ENCODE data around the gene TRPM5. TPM values are rescaled to one million over a fixed set of nuclear protein-coding genes. Genes with fewer than 3 reads are reported as not detected.

TRPM5 gene
- total RNA-seq, 1 experiment from 2014 or later = 0.07 TPM

GRCh38 chr11:2470495-2470894 lies 26.2 kb upstream of the TRPM5 start:
- no peak overlapping the region for H3K27ac Mint-ChIP-seq
- peaks cover 8% of the 10 kb centered on the region for H3K9me3 Mint-ChIP-seq
- TF ChIP-seq MAX (CRISPR knock-in tag; IDR thresholded peaks at IDR 0.05) (no peak), OVOL2 (CRISPR knock-in tag; IDR thresholded peaks at IDR 0.05; ENCODE audit: borderline replicate concordance) (no peak), FOXK1 (CRISPR knock-in tag; IDR thresholded peaks at IDR 0.05) (no peak), NR2C2 (CRISPR knock-in tag; IDR thresholded peaks at IDR 0.05) (no peak), TEAD1 (CRISPR knock-in tag; IDR thresholded peaks at IDR 0.05) (no peak), ZBTB21 (CRISPR knock-in tag; IDR thresholded peaks at IDR 0.05; ENCODE audit: borderline replicate concordance) (no peak), ZNF317 (CRISPR knock-in tag; IDR thresholded peaks at IDR 0.05; ENCODE audit: borderline replicate concordance, low read depth) (no peak), ZNF263 (CRISPR knock-in tag; IDR thresholded peaks at IDR 0.05; ENCODE audit: low read depth) (no peak), ZNF396 (CRISPR knock-in tag; IDR thresholded peaks at IDR 0.05; ENCODE audit: borderline replicate concordance) (no peak), ETV6 (CRISPR knock-in tag; IDR thresholded peaks at IDR 0.05) (no peak), USF1 (CRISPR knock-in tag; IDR thresholded peaks at IDR 0.05) (no peak), ESRRA (CRISPR knock-in tag; IDR thresholded peaks at IDR 0.05; ENCODE audit: borderline replicate concordance) (no peak), NR3C1 (CRISPR knock-in tag; conservative IDR thresholded peaks at IDR 0.05; ENCODE audit: low read depth) (no peak), ELF4 (CRISPR knock-in tag; IDR thresholded peaks at IDR 0.05; ENCODE audit: low read depth) (no peak)
- TF ChIP-seq, protein P1, sequence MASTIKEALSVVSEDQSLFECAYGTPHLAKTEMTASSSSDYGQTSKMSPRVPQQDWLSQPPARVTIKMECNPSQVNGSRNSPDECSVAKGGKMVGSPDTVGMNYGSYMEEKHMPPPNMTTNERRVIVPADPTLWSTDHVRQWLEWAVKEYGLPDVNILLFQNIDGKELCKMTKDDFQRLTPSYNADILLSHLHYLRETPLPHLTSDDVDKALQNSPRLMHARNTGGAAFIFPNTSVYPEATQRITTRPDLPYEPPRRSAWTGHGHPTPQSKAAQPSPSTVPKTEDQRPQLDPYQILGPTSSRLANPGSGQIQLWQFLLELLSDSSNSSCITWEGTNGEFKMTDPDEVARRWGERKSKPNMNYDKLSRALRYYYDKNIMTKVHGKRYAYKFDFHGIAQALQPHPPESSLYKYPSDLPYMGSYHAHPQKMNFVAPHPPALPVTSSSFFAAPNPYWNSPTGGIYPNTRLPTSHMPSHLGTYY (CRISPR knock-in tag; IDR thresholded peaks at IDR 0.05) = no peak
- TF ChIP-seq, protein P2, sequence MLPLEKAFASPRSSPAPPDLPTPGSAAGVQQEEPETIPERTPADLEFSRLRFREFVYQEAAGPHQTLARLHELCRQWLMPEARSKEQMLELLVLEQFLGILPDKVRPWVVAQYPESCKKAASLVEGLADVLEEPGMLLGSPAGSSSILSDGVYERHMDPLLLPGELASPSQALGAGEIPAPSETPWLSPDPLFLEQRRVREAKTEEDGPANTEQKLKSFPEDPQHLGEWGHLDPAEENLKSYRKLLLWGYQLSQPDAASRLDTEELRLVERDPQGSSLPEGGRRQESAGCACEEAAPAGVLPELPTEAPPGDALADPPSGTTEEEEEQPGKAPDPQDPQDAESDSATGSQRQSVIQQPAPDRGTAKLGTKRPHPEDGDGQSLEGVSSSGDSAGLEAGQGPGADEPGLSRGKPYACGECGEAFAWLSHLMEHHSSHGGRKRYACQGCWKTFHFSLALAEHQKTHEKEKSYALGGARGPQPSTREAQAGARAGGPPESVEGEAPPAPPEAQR (CRISPR knock-in tag; IDR thresholded peaks at IDR 0.05) = no peak
- TF ChIP-seq, protein P3, sequence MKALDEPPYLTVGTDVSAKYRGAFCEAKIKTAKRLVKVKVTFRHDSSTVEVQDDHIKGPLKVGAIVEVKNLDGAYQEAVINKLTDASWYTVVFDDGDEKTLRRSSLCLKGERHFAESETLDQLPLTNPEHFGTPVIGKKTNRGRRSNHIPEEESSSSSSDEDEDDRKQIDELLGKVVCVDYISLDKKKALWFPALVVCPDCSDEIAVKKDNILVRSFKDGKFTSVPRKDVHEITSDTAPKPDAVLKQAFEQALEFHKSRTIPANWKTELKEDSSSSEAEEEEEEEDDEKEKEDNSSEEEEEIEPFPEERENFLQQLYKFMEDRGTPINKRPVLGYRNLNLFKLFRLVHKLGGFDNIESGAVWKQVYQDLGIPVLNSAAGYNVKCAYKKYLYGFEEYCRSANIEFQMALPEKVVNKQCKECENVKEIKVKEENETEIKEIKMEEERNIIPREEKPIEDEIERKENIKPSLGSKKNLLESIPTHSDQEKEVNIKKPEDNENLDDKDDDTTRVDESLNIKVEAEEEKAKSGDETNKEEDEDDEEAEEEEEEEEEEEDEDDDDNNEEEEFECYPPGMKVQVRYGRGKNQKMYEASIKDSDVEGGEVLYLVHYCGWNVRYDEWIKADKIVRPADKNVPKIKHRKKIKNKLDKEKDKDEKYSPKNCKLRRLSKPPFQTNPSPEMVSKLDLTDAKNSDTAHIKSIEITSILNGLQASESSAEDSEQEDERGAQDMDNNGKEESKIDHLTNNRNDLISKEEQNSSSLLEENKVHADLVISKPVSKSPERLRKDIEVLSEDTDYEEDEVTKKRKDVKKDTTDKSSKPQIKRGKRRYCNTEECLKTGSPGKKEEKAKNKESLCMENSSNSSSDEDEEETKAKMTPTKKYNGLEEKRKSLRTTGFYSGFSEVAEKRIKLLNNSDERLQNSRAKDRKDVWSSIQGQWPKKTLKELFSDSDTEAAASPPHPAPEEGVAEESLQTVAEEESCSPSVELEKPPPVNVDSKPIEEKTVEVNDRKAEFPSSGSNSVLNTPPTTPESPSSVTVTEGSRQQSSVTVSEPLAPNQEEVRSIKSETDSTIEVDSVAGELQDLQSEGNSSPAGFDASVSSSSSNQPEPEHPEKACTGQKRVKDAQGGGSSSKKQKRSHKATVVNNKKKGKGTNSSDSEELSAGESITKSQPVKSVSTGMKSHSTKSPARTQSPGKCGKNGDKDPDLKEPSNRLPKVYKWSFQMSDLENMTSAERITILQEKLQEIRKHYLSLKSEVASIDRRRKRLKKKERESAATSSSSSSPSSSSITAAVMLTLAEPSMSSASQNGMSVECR (CRISPR knock-in tag; IDR thresholded peaks at IDR 0.05; ENCODE audit: borderline replicate concordance) = no peak
- TF ChIP-seq, protein P4, sequence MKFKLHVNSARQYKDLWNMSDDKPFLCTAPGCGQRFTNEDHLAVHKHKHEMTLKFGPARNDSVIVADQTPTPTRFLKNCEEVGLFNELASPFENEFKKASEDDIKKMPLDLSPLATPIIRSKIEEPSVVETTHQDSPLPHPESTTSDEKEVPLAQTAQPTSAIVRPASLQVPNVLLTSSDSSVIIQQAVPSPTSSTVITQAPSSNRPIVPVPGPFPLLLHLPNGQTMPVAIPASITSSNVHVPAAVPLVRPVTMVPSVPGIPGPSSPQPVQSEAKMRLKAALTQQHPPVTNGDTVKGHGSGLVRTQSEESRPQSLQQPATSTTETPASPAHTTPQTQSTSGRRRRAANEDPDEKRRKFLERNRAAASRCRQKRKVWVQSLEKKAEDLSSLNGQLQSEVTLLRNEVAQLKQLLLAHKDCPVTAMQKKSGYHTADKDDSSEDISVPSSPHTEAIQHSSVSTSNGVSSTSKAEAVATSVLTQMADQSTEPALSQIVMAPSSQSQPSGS (CRISPR knock-in tag; IDR thresholded peaks at IDR 0.05; ENCODE audit: borderline replicate concordance, low read depth) = no peak
- TF ChIP-seq, protein P5, sequence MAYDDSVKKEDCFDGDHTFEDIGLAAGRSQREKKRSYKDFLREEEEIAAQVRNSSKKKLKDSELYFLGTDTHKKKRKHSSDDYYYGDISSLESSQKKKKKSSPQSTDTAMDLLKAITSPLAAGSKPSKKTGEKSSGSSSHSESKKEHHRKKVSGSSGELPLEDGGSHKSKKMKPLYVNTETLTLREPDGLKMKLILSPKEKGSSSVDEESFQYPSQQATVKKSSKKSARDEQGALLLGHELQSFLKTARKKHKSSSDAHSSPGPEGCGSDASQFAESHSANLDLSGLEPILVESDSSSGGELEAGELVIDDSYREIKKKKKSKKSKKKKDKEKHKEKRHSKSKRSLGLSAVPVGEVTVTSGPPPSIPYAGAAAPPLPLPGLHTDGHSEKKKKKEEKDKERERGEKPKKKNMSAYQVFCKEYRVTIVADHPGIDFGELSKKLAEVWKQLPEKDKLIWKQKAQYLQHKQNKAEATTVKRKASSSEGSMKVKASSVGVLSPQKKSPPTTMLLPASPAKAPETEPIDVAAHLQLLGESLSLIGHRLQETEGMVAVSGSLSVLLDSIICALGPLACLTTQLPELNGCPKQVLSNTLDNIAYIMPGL (CRISPR knock-in tag; IDR thresholded peaks at IDR 0.05) = no peak
- H3K36me3 Mint-ChIP-seq = no peaks in the 10 kb centered on the region
- H3K4me3 Mint-ChIP-seq = no peak overlapping the region
- ATAC-seq = no peak
- CTCF ChIA-PET = no interaction called here
- POLR2A ChIA-PET = no interaction called here
- H3K4me1 Mint-ChIP-seq = no peaks in the 10 kb centered on the region
- H3K27me3 Mint-ChIP-seq (ENCODE audit: low read depth) = peaks cover 68% of the 10 kb centered on the region
- no peak for DNase-seq (ENCODE audit: low spot score)

All from WTC11 (cell line).